ENCODE measurements around the gene CCDC61.

GRCh38 chr19:45972081-45972946 is 23.0 kb upstream of the CCDC61 start:
- no peak for TF ChIP-seq CTCF (IDR thresholded peaks at IDR 0.05; ENCODE audit: low read length)
- TF ChIP-seq EZH2 (optimal IDR thresholded peaks at IDR 0.05; ENCODE audit: low read depth, low read length): no peak

Data from MM.1S (cell line).